ENCODE data around the gene SOCS1. TPM values are rescaled to one million over a fixed set of nuclear protein-coding genes. Genes with fewer than 3 reads are reported as not detected.

The SOCS1 gene, protein sequence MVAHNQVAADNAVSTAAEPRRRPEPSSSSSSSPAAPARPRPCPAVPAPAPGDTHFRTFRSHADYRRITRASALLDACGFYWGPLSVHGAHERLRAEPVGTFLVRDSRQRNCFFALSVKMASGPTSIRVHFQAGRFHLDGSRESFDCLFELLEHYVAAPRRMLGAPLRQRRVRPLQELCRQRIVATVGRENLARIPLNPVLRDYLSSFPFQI
- 0.33 and 1.1 TPM in 2 replicates for total RNA-seq

GRCh38 chr16:11255737-11256660, at the start of gene SOCS1:
Gene SOCS1 (minus strand): TSS chr16:11256204. CDS start chr16:11255478, 726 bp downstream.

DNA sequence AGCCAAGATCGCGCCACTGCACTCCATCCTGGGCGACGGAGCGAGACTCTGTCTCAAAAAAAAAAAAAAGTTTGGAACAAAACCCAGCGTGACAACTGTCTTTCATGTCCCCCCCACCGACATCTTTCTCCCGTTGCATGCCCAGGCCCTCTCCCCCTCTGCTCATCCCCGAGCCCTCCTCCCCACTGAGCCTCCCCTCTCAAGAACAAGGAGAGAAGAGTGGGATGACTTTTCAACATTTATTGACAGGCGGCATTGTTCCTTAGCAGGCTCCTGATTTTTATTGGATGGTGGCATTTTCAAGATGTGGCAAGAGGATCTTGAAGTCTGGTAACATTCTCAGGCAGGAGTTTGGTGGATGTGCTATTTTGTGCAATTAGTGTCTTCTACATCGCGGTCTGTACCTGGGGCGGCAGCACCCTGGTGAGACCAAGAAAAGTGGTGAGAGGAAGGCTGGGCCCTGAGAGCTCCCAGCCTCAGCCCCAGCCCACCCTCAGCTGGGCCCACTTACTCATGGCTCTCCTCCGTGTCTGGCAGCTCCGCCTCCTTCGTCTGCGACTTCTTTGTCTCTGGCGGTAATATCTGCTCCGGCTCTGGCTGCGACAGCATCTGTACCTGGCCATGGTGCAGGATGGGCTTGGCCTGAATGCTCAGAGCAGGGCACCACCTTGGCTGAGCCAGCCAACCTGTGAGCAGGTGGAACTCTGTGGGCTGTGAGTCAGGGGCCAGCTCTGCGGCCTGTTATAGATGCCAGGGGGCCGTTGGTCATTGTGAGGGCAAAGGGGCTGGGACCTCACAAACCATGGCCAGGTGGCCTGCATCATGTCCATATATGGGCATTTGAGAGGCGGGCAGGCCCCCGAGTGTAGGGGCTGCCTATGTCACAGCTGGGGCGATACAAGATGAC, 24.9 kb upstream of the SOCS1 start, which contains the start of gene PRM1:
PRM1 (minus strand) TSS at position 715 of the 907 bp plus-strand sequence; CDS start at position 623, 92 bp downstream.

DNA sequence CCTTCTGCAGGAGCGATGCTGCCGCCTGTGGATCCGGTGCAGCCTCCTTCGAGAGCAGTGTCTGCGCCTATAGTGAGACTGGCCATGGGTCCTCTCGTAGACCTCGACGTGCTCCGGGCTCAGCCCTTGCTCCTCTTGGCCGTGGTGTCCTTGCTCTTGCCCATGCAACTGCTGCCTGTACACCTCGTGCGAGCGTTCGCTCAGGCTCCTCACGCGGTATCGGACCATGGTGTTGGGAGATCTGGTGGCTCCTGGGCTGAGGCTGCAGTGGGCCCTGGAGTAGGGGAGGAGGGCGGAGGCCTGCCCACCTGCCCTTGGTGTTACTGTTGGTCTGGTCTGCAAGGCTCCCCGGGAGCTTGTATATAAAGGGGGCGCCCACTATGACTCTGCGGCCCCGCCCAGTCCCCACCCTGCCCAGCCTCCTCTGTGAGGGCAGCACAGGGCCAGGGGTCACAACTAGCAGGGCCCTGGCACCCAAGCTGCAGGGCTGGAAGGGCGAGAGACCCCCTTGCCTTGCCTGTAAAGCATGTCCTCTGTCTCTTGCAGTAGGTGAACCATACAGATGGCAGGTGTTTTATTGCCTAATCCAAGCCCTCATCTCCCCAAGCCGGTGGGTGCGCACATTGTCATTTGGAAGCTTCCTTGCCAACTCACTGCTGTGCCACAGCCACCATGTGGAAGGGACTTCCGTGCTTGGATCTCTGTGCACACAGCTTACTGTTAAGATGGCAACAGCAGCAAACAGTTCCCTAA, 20.3 kb upstream of the SOCS1 start, which contains the start of gene PRM2:
PRM2 (minus strand) TSS at position 338 of the 753 bp plus-strand sequence; CDS start at position 228, 110 bp downstream.

GRCh38 chr16:11272921-11273720, 17.1 kb upstream of the SOCS1 start, which contains the start of gene PRM3:
Gene PRM3 (minus strand): TSS chr16:11273629. CDS start chr16:11273595, 34 bp downstream.

GRCh38 chr16:11268921-11269375, 12.9 kb upstream of the SOCS1 start, which contains the start of gene TNP2:
Gene TNP2 (minus strand): TSS chr16:11269325. CDS start chr16:11269262, 63 bp downstream.

Small RNA genes within 50 kb of the gene (small RNA-seq; reads per million reads assigned to genes)
- not detected for gene RF00554

Other genes with a start within 250 kb of the SOCS1 start
- not detected in 2 replicates for gene TNP2, start 13.1 kb upstream of the SOCS1 start, total RNA-seq
- gene PRM3, start 17.4 kb upstream of the SOCS1 start, total RNA-seq = not detected in 2 replicates
- not detected in 2 replicates for gene PRM2, start 20.3 kb upstream of the SOCS1 start, total RNA-seq
- not detected in 2 replicates for gene PRM1, start 25.1 kb upstream of the SOCS1 start, total RNA-seq
- 3.0 and 3.9 TPM in 2 replicates for gene RMI2, start 89.3 kb upstream of the SOCS1 start, total RNA-seq

All from vein endothelial cell (primary cell).